Measurements from ENCODE around the gene ZCCHC2. TPM values are rescaled to one million over a fixed set of nuclear protein-coding genes. Genes with fewer than 3 reads are reported as not detected.

ZCCHC2 gene
- total RNA-seq, 1 donor from 2014 or later: 16.1 TPM

GRCh38 chr18:62529597-62529996 is 6.8 kb downstream of the ZCCHC2 start:
- DNase-seq (no peak), ATAC-seq (ENCODE audit: poor library complexity) (no peak)
- intact Hi-C loops (cut with DNase I): loop anchor here (10.0 kb wide), 1 partner anchor 55 kb away; no protein-coding TSS in a partner anchor

GRCh38 chr18:62531078-62531477 is 8.3 kb downstream of the ZCCHC2 start:
- intact Hi-C loops (cut with DNase I): no loop called here

DNA sequence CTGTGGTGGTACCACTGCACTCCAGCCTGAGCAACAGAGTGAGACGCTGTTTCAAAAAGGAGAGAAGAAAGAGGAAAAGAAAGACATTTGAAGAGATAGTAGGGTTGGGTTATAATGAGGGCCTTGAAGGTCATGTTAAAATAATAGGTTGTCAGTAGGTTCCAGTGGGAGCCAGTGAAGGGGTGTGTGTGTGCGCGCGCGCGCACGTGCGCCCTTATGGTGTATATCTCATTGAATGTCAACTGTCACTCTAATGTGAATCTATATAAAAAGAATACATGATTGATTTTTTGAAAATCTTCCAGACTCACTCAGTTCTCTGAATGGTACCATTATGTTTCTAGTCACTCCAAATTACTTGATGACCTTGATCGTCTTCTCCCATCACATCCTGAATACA is 9.1 kb downstream of the ZCCHC2 start:
- DNase-seq: no peak
- ATAC-seq (ENCODE audit: poor library complexity): no peak
- intact Hi-C loops (cut with DNase I): no loop called here

More at GRCh38 chr18:62531078-62531477, 8.3 kb downstream of the ZCCHC2 start:
- ATAC-seq (ENCODE audit: poor library complexity): no peak
- DNase-seq: no peak

- ATAC-seq (ENCODE audit: poor library complexity) (no peak), DNase-seq (no peak)
- intact Hi-C loops (cut with DNase I): no loop called here
These were observed 13.2 kb downstream of the ZCCHC2 start for GRCh38 chr18:62536005-62536404.

DNA sequence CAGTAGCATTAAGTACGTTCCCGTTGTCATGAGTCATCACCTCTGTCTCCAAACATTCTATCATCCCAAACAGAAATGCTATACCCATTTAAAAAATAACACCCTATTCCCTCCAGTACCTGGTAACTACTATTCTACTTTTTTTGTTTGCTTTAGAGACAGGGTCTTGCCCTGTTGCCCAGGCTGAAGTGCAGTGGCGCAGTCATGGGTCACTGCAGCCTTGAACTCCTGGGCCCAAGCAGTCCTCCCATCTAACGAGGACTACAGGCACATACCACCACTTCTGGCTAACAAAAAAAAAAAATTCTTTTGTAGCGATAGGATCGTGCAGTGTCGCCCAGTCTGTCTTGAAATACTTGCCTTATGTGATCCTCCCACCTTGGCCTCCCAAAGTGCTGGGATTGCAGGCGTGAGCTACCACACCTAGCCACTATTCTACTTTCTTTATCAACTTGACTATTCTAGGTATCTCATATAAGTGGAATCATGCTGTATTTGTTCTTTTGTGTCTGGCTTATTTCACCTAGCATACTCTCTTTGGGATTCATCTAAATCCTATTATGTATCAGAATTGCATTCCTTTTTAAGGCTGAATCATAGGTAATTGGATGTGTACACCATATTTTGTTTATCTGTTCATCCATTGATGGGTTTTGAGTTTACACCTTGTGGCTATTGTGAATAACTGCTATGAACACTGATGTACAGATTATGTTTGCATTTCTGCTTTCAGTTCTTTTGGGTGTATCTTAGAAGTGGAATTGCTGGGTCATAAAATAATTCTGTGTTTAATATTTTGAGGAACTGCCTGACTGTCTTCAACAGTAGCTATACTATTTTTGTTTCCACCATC is 14.4 kb downstream of the ZCCHC2 start:
- no peak for ATAC-seq (ENCODE audit: poor library complexity)
- DNase-seq: no peak
- intact Hi-C loops (cut with DNase I): no loop called here

DNA sequence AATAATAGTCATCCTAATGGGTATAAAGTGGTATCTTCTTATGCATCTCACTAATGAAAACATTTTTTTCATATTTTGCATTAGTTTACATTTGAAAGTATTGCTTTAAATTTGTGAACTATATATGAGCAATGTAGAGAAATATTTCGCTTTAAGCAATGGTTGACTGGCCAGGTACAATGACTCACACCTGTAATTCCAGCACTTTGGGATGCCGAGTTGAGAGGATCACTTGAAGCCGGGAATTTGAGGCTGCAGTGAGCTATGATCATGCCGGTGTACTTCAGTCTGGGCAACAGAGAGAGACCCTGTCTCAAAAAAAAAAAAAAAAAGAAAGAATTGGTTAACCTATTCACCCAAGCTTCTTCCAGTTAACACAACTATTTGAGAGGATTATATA is 15.1 kb downstream of the ZCCHC2 start:
- intact Hi-C loops (cut with DNase I): no loop called here
- ATAC-seq (ENCODE audit: poor library complexity) (no peak), DNase-seq (no peak)

- ATAC-seq (ENCODE audit: poor library complexity): no peak
- intact Hi-C loops (cut with DNase I): no loop called here
These were observed 16.1 kb downstream of the ZCCHC2 start for GRCh38 chr18:62538881-62539280.

DNA sequence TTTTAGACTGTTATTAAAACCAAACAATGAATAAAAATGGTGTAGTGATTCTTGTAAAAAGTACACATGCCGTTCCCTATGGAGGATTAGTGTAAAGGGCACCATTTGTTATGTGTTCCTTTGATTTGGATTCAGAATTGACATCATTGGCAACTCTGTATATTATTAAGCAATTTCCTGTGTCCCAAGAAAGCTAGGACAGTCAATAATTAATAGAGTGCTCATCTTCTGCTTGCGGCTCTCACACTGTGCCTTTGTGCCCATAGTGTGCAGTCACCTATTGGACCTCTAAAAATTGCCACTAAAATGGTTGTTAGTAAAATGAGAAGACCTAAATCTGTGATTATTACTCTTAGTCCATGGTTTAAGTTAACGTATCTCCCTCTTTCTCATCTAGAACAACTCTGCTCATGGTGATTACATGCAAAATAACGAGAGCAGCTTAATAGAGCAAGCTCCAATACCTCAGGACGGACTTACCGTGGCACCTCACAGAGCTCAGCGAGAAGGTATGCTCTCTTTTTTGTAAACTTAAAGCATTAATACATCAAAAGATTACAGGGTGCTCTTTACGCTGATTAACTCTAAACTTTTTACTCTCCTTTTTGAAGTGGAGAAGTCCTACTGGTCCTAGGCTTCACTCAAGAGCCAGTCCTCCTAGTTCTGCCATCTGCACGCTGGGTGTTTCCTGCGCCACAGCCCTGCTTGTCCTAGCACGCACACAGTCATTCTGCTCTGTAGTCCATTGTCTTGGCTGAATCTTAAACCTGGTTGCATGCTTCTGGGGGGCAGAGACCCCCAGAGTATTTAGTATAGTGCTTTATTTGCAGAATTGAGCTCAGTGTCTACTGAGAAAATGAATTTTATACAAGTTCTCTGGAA is 16.7 kb downstream of the ZCCHC2 start:
- intact Hi-C loops (cut with DNase I): no loop called here
- DNase-seq (no peak), ATAC-seq (ENCODE audit: poor library complexity) (no peak)

More at GRCh38 chr18:62538881-62539280, 16.1 kb downstream of the ZCCHC2 start:
- no peak for DNase-seq

- DNase-seq (no peak), ATAC-seq (ENCODE audit: poor library complexity) (peak; percentile 54)
- intact Hi-C loops (cut with DNase I): no loop called here
These were observed 20.2 kb downstream of the ZCCHC2 start for GRCh38 chr18:62543021-62543420.

DNA sequence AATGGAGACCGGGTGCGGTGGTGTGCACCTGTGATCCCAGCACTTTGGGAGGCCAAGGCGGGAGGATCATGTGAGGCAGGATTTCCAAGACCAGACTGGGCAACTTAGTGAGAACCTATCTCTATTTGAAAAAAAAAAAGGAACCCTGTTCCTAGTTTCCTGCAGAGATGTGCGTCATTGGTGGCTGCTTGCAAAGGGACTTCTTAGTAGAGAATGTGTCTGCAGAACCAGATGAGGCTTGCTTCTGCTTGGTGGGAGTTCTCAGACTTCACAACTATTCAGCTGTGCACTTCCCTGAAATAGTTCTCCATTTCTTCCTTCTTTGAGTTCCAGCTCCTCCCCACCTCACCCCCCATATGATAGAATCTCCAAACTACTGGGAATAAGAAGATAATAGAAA is 22.3 kb downstream of the ZCCHC2 start:
- DNase-seq (no peak), ATAC-seq (ENCODE audit: poor library complexity) (peak; percentile 44)
- intact Hi-C loops (cut with DNase I): no loop called here

DNA sequence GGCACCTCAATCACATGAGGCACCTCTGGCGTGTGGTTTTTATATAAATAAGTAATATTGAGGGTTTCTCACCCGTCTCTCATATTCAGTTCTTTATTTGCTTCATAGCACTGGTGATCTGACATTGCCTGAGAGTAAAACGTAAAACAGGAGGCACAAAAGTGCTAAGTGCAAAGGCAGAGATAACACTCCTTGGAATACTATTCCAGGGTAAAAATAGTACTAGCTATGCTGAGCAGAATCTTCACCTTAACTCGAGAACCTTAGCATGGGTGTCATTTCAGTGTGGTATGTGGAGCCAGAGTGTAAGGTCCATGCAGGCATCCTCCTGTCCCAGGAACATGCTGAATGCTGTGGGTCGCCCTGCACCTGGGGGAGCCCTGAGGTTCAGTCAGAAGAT is 26.9 kb downstream of the ZCCHC2 start:
- ATAC-seq (ENCODE audit: poor library complexity) (peak; percentile 61), DNase-seq (no peak)
- intact Hi-C loops (cut with DNase I): no loop called here

- intact Hi-C loops (cut with DNase I): no loop called here
- DNase-seq: no peak
- no peak for ATAC-seq (ENCODE audit: poor library complexity)
These were observed 27.9 kb downstream of the ZCCHC2 start for GRCh38 chr18:62550746-62551145.

DNA sequence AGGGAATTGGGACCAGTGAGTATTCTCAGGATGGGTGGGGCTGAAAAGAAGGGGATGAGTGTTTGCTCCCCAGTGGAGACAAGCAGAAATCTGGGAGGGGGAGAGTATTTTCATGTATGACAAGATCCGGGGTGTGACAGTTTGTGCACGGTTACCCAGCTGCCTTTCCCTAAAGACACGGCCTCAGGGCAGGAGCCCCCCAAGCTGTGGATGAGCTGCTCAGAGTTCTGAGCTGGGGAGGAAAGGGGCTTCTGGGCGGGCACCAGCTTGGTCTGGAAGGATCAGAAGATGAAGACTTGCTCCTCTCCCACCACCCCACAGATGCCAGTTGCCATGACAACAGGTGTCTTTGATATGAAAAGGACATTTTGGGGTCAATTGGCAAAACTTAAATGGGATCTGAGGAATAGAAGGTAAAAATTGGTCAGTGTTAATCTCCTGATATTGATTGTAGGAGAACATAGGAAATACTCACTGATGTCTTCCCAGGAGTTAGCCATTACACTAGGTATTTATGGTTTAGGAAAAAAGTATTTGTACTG is 29.2 kb downstream of the ZCCHC2 start:
- DNase-seq: no peak
- intact Hi-C loops (cut with DNase I): no loop called here

DNA sequence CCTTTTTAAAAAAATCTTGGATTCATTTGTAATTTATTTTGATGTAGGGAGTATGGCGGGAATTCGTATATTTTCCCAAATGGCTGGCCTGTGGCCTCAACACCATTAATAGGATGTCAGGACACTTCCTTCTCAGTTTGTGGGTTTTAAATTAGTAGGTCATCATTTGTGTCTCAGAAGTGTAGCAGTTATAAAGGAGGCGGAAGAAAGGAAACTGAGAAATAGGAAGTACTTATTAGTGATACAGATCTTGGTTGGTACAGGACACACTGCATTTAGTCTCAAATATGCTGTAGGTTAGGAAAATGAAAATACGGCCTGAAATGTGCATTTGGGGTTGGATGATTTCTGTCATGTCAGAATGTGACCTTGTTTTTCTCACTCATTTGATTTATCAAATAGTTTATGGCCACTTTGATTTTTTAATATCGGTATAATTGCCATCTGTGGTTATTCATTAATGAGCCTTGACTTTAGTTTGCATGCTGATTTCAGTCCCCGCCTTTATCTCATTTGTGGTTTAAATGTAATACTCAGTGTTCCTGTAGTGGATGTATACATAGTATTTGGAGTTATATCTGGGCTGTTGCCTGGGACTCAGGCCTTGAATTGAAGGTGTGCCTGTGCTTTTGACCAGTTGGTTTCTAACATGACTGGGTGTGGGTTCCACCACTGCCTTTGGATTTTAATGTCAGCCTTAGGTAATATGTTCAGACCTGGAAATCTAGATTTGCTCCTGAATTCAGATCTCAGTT is 31.4 kb downstream of the ZCCHC2 start:
- intact Hi-C loops (cut with DNase I): no loop called here
- DNase-seq (no peak), ATAC-seq (ENCODE audit: poor library complexity) (no peak)

More for the DNA sequence above, 29.2 kb downstream of the ZCCHC2 start:
- ATAC-seq (ENCODE audit: poor library complexity): no peak

GRCh38 chr18:62555135-62555534 is 32.3 kb downstream of the ZCCHC2 start:
- DNase-seq: no peak
- ATAC-seq (ENCODE audit: poor library complexity): no peak
- intact Hi-C loops (cut with DNase I): no loop called here

DNA sequence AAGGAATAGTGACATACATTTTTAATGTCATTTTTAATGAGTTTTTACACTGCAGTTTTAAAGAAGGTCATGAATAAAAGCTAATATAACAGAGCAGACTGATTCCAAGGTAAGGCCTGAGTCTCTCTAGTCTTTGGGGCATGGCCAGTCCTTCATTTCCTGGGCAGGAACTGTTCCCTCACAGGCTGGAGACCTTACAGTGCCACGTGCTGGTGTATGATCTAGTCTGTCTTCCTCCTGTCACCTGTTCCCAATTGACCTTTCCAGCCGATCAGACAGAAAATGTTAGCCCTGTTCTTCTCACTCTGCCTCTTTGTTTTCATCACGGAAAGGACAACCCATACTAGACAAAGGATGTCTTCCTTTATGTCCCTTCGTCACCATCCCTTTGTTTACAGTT is 33.6 kb downstream of the ZCCHC2 start:
- no peak for ATAC-seq (ENCODE audit: poor library complexity)
- DNase-seq: no peak
- intact Hi-C loops (cut with DNase I): no loop called here

GRCh38 chr18:62558015-62558663 is 35.3 kb downstream of the ZCCHC2 start:
- DNase-seq (no peak), ATAC-seq (ENCODE audit: poor library complexity) (no peak)
- intact Hi-C loops (cut with DNase I): no loop called here

DNA sequence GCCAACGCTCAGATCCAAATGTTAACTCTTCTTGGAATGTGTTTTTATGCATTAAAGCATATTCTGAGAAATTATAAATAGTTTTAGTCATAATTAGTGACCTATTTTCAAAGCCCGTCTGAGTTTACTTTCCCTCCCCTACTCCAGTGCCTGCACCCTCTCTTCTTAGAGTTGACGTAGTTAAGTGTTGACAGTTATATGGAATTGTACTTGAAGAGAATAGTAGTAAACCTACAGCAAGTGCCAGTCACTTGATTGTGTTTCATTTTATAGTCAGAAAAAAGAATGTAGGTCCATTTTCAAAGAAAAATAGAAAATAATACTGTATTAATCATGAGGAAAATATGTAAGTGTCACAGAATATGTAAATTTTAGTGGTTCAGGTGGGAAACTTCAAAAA is 41.2 kb downstream of the ZCCHC2 start:
- intact Hi-C loops (cut with DNase I): no loop called here
- DNase-seq (no peak), ATAC-seq (ENCODE audit: poor library complexity) (no peak)
